Esophagus squamous epithelium (tissue), 5 donors: ENCODE measurements around the gene RHBDL2. TPM values are rescaled to one million over a fixed set of nuclear protein-coding genes. Genes with fewer than 3 reads are reported as not detected.

ENCODE experiments used
- DNase-seq: peaks from one replicate; lab custom pipeline; 2025; lab: John Stamatoyannopoulos, UW
- H3K27ac ChIP-seq, 4 donors: fragments of 200-600 bp; sonication (generic); one replicate each; pipeline ENCODE4 v1.5.1; 2016 to 2019; ENCODE audit warnings: mild to moderate bottlenecking in 1 of 4
- H3K27me3 ChIP-seq, 4 donors: fragments of 200-600 bp; sonication (generic); 1 replicate in 3 of 4; 2 replicates in 1 of 4; pipeline versions ENCODE4 v1.5.1 to v1.6.0; 2017 to 2021; ENCODE audit warnings: antibody characterized with exemption in 1 of 4
- H3K36me3 ChIP-seq, 3 donors: fragments of 200-600 bp; sonication (generic); one replicate each; pipeline ENCODE4 v1.5.1; 2016 to 2019
- H3K4me1 ChIP-seq, 3 donors: fragments of 200-600 bp; sonication (generic); one replicate each; pipeline ENCODE4 v1.5.1; 2017 to 2019
- H3K4me3 ChIP-seq, 4 donors: fragments of 200-600 bp; sonication (generic); 1 replicate in 3 of 4; 2 replicates in 1 of 4; pipeline ENCODE4 v1.5.1; 2016 to 2019; ENCODE audit warnings: mild to moderate bottlenecking in 2 of 4, moderate library complexity in 1 of 4
- H3K9me3 ChIP-seq, 3 donors: fragments of 200-600 bp; sonication (generic); one replicate each; pipeline ENCODE4 v1.5.1; 2016 to 2019
- POLR2A ChIP-seq, 4 donors: fragments of 450-650 bp; IDR thresholded peaks; one replicate each; pipeline ENCODE4 v1.6.1; 2017; ENCODE audit warnings: antibody characterized with exemption in 4 of 4, mild to moderate bottlenecking in 4 of 4, moderate library complexity in 3 of 4
- WGBS, 2 donors: methylation state at CpG; one replicate each; pipeline ENCODE4 v1.1.5; 2018; 5-methylcytosine and 5-hydroxymethylcytosine counted together
- intact Hi-C: fragments of 100-400 bp; cut with DNase I; formaldehyde crosslinking; loops from one replicate; pipeline ENCODE4 v1.15.0; 2022
- total RNA-seq, 4 donors: library from RNA; depleted of rRNA; stranded (reverse); fragments of >200 nt; gene quantifications; one replicate each; pipeline ENCODE4 v1.1.0, GENCODE V29; 2016
- TF ChIP-seq, protein P1 (sequence below), 6 experiments: fragments of 450-650 bp in 4 of 6; fragments of 200-600 bp in 2 of 6; sonication (generic) in 2 of 6; IDR thresholded peaks; one replicate each; pipeline ENCODE4 v1.5.1; 2016 to 2019; ENCODE audit warnings: antibody characterized with exemption in 6 of 6, mild to moderate bottlenecking in 4 of 6, moderate library complexity in 4 of 6
- donor health status: DM: yes; HTN: yes; CAD: no.

Gene RHBDL2
- total RNA-seq, 4 donors from 2014 or later = 11.6 to 23.0 (median 17.4) TPM

DNA sequence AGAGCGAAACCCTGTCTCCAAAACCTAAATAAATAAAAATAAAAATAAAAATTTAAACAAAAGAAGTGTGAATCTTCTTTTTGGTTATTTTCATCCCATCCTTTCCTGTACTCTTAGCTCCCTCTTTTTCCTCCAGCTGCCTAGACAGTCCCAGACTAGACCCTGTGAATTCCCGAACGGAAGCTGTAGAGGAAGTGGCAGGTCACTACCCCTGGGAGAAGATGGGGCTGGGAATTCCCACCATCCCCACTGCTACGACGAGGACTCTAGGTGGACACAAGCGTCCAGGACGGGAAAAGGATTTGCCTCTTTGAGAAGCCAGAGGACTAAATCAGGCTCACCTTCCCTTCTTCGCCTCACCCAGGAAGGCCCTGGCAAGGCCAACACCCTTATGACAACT lies 12.6 kb downstream of the RHBDL2 start:
- H3K36me3 ChIP-seq = peaks cover 0 to 24% (median 0%) of the 10 kb centered on the region in 3 donors
- H3K9me3 ChIP-seq = no peaks in the 10 kb centered on the region
- no peak for TF ChIP-seq POLR2A (IDR thresholded peaks at IDR 0.05)
- TF ChIP-seq, protein P1, sequence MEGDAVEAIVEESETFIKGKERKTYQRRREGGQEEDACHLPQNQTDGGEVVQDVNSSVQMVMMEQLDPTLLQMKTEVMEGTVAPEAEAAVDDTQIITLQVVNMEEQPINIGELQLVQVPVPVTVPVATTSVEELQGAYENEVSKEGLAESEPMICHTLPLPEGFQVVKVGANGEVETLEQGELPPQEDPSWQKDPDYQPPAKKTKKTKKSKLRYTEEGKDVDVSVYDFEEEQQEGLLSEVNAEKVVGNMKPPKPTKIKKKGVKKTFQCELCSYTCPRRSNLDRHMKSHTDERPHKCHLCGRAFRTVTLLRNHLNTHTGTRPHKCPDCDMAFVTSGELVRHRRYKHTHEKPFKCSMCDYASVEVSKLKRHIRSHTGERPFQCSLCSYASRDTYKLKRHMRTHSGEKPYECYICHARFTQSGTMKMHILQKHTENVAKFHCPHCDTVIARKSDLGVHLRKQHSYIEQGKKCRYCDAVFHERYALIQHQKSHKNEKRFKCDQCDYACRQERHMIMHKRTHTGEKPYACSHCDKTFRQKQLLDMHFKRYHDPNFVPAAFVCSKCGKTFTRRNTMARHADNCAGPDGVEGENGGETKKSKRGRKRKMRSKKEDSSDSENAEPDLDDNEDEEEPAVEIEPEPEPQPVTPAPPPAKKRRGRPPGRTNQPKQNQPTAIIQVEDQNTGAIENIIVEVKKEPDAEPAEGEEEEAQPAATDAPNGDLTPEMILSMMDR (IDR thresholded peaks at IDR 0.05) = no peak
- no peaks in the 10 kb centered on the region for H3K27me3 ChIP-seq
- no peak overlapping the region for H3K27ac ChIP-seq
- no peak overlapping the region for H3K4me3 ChIP-seq
- no peak for DNase-seq
- H3K4me1 ChIP-seq = no peaks in the 10 kb centered on the region
- intact Hi-C loops = no loop called here
- 84 to 85% methylated on average over 8 of the region's 8 CpGs for WGBS, 2 donors

GRCh38 chr1:38926091-38926490 lies 15.5 kb downstream of the RHBDL2 start:
- Histone ChIP-seq H3K4me3 (no peak overlapping the region), H3K4me1 (no peaks in the 10 kb centered on the region), H3K9me3 (no peaks in the 10 kb centered on the region), H3K27ac (no peak overlapping the region), H3K36me3 (peaks cover 0 to 24% (median 0%) of the 10 kb centered on the region in 3 donors), H3K27me3 (no peaks in the 10 kb centered on the region)
- WGBS, 2 donors = 69 to 93% methylated on average over 3 of the region's 3 CpGs
- intact Hi-C loops = no loop called here
- no peak for DNase-seq
- TF ChIP-seq, protein P1 (IDR thresholded peaks at IDR 0.05) = no peak
- no peak for TF ChIP-seq POLR2A (IDR thresholded peaks at IDR 0.05)

- intact Hi-C loops = no loop called here
- no peak for TF ChIP-seq POLR2A (IDR thresholded peaks at IDR 0.05)
- TF ChIP-seq, protein P1 (IDR thresholded peaks at IDR 0.05) = no peak
- 80 to 90% methylated on average over 1 to 2 of the region's 2 CpGs for WGBS, 2 donors
- DNase-seq = no peak
- Histone ChIP-seq H3K27ac (no peak overlapping the region), H3K4me3 (no peak overlapping the region), H3K36me3 (peaks cover 0 to 24% (median 0%) of the 10 kb centered on the region in 3 donors), H3K4me1 (no peaks in the 10 kb centered on the region), H3K27me3 (no peaks in the 10 kb centered on the region), H3K9me3 (no peaks in the 10 kb centered on the region)
Measured at GRCh38 chr1:38925391-38925790, 16.2 kb downstream of the RHBDL2 start.

DNA sequence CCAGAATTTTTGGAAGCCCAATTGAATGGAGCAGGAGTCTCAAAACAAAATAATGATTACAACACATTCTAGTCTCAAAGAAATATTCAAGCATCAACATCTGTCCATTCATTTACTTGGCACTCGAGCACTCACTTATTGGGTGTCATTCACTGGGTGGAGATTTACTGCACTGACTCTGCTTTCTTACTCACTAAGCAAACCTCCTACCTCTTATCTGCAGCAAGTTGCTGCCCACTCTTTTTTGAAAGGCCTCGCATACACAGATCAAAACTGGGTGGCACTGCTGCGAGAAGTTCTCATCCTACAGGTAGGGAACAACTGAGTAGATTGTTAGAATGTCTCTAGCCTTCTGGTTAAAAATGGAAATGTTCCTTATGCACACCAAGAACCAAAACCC lies 18.0 kb downstream of the RHBDL2 start:
- intact Hi-C loops = no loop called here
- H3K36me3 ChIP-seq = peaks cover 0 to 19% (median 0%) of the 10 kb centered on the region in 3 donors
- H3K9me3 ChIP-seq = no peaks in the 10 kb centered on the region
- DNase-seq = no peak
- H3K4me1 ChIP-seq = no peaks in the 10 kb centered on the region
- H3K27me3 ChIP-seq = no peaks in the 10 kb centered on the region
- no peak overlapping the region for H3K4me3 ChIP-seq
- WGBS, 2 donors = 50 to 57% methylated on average over 3 of the region's 3 CpGs
- no peak overlapping the region for H3K27ac ChIP-seq
- TF ChIP-seq POLR2A (IDR thresholded peaks at IDR 0.05) = no peak
- TF ChIP-seq, protein P1 (IDR thresholded peaks at IDR 0.05) = no peak

GRCh38 chr1:38919130-38919529 lies 22.5 kb downstream of the RHBDL2 start:
- intact Hi-C loops = no loop called here
- TF ChIP-seq, protein P1 (IDR thresholded peaks at IDR 0.05) = no peak
- TF ChIP-seq POLR2A (IDR thresholded peaks at IDR 0.05) = no peak
- Histone ChIP-seq H3K36me3 (peaks cover 0 to 45% (median 0%) of the 10 kb centered on the region in 3 donors), H3K4me1 (no peaks in the 10 kb centered on the region), H3K27me3 (no peaks in the 10 kb centered on the region), H3K9me3 (no peaks in the 10 kb centered on the region), H3K4me3 (no peak overlapping the region), H3K27ac (no peak overlapping the region)
- no peak for DNase-seq
- WGBS, 2 donors = 53 to 61% methylated on average over 3 of the region's 3 CpGs
